GM19023 (cell line): ENCODE results near the gene PHYHIPL.
"Not testable (repeated sequence)": the region's sequence is repeated elsewhere in the genome, so short reads cannot be mapped to it uniquely, and the experiment has no call there.

ENCODE experiments used
- ATAC-seq: cut with Tn5 transposase; IDR thresholded peaks from one replicate; pipeline ENCODE4 v1.9.1; 2021; ENCODE audit warnings: mild to moderate bottlenecking, moderate library complexity; ENCODE audit not compliant: unreplicated experiment

Gene PHYHIPL

GRCh38 chr10:59190332-59190731 lies 13.9 kb downstream of the PHYHIPL start:
- no peak for ATAC-seq

DNA sequence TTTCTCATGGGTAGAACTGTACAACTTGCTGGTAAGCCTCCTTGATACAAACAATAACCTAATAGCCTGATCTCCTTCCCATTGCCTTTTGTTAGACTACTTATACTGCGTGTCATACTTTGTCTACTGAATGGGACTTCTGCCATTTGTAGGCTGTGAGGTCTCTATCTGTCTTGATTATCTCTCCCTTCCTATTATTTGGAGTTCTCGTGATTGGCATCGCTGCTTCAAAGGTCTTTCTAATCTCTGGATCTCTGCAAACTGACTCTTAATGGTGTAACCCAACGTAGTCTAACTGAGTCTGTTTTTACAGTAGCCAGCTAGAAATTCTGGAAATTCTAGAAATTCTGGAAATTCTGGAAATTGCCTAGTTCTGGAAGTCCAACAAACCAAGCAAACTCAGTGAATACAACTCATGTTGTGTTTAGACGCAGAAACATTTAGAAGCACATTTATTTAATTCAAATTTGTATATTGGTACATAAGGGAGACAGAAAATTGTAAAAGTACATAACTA lies 29.8 kb downstream of the PHYHIPL start:
- ATAC-seq: no peak

DNA sequence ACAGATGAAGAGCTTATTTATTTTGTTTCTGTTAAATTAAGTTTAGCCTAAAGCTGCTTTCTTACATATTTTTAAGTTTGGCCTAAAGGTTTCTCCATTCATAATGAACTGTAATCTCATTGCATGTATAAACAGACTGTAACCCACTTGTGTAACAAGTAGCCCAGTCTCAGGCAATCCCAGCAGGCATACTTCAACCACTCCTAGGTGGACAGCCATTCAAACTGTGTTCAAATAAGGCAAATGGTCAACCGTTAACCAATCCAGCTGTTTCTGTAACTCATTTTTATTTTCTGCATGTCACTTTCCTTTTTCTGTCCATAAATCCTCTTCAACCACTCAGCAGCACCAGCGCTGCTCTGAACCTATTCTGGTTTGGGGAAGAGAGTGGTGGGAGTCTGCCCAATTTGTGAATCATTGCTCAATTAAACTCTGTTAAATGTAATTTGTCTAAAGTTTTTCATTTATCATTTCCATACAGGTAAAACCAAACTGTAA lies 35.9 kb downstream of the PHYHIPL start:
- no peak for ATAC-seq

DNA sequence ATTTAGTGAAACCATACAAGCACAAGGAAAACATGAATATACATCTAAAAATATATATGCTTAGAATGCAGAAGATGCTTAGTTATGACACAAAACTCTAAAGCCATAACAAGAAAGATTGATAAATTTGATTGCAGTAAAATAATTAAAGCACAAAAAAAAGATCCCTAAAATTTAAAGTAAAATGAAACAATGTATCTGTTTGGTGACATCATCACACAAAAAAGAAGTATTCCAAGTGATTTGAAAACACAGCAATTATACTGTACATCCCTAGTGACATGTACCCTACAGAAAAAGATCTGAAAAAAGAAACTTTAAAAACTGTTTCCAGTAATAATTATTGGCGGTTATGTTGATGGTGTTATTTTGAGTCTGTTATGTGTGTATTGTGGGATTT lies 37.7 kb downstream of the PHYHIPL start:
- no peak for ATAC-seq

- no peak for ATAC-seq
Measured at GRCh38 chr10:59216178-59216869, 39.9 kb downstream of the PHYHIPL start.

- no peak for ATAC-seq
Measured at GRCh38 chr10:59222788-59223187, 46.3 kb downstream of the PHYHIPL start.

- not testable (repeated sequence) for ATAC-seq
Measured at GRCh38 chr10:59223597-59223996, 47.2 kb downstream of the PHYHIPL start.

- ATAC-seq: no peak
Measured at GRCh38 chr10:59225211-59225610, 48.8 kb downstream of the PHYHIPL start.

GRCh38 chr10:59227136-59227673 lies 50.8 kb downstream of the PHYHIPL start:
- no peak for ATAC-seq

GRCh38 chr10:59229441-59229840 lies 53.0 kb downstream of the PHYHIPL start:
- ATAC-seq: no peak

GRCh38 chr10:59234194-59234593 lies 57.8 kb downstream of the PHYHIPL start:
- no peak for ATAC-seq

DNA sequence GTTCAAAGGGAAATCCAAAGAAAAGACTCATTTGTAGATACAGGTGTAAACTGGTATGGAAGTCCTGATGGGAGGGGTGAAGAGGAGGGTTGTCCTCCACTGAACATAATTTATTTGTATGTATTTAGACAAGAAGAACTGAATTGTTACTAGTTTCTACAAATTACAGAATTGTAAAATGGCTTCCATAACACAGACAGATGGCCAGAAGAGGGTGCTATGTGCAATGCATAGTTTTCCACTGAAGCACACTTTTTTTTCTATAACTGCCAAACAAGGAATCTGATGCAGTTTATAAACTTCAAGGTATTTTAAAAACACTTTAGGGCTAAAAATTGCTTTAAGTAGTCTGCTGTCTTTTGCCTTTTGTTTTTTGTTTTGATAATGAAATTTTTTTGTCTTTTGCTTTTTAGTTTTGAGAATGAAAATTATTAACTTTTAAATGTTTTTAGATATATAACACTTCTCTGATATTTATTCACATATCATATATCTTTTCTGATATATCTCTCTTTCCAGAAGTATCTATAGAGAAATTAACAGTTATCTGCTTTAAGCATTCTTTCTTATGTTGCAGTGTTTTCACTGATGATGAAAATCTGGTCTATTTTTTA lies 58.5 kb downstream of the PHYHIPL start:
- ATAC-seq: no peak

DNA sequence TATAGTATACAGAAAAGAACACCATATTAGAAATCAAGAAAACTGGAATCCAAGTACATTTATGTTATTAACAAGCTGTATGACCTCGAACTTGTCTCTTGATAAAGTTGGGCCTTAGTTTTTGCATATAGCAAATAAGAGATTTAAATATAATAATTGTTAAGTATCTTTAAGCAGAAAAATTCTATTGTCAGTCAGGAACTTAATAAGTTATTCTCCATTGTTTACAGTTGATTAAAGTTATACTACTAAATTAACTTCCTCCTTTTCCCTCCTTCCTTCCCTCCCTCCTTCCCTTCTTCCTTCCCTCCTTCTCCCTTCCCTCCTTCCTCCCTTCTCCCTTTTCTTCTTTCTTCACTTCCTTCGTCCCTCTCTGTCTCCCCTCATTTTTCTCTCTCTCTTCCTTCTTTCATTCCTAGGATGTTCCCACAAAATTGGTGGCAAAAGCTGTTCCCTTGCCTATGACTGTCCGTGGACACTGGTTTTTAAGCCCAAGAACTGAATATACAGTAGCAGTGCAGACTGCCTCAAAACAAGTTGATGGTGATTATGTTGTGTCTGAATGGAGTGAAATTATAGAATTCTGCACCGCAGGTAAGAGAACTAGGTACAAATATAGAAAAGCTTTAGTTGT lies 59.7 kb downstream of the PHYHIPL start:
- no peak for ATAC-seq

DNA sequence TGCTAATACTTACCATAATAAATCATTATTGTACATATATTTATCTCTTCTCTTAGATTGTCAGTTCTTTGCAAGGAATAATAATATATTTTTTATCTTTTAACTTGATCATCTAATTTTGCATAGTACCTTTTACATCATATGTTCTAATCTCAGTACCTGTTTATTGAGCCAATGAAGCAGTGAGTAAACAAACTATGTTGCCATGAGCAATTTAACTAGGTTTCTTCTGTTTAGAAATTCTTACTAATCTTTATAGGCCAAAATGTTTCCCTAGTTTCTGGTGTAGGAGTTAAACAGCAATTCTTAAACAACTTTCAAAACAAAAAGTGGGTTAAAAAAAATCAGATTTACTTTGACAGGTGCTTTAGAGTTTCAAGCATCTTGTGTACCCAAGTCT lies 61.3 kb downstream of the PHYHIPL start:
- no peak for ATAC-seq

GRCh38 chr10:59239108-59239507 lies 62.7 kb downstream of the PHYHIPL start:
- not testable (repeated sequence) for ATAC-seq

- ATAC-seq: no peak
Measured at GRCh38 chr10:59240582-59241183, 64.2 kb downstream of the PHYHIPL start.

DNA sequence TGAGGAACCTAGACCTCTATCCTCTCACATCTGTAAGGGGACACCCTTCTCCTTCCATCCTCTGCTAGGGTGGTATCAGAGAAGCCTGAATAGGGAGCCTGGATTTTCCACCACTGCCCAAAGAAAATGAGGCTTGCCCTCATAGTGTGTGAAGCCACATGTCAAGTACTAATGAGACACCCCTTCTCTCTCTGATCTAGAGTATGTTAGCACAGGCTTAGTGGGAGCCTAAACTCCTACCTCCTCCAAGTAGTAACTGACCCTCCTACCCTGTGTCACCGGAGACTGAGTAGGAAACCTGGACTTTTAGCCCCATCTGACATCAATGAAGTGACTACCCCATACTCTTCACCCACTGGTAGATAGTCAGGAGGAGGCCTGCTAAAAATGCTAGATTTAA lies 65.6 kb downstream of the PHYHIPL start:
- no peak for ATAC-seq

- no peak for ATAC-seq
Measured at GRCh38 chr10:59242991-59243390, 66.5 kb downstream of the PHYHIPL start.

DNA sequence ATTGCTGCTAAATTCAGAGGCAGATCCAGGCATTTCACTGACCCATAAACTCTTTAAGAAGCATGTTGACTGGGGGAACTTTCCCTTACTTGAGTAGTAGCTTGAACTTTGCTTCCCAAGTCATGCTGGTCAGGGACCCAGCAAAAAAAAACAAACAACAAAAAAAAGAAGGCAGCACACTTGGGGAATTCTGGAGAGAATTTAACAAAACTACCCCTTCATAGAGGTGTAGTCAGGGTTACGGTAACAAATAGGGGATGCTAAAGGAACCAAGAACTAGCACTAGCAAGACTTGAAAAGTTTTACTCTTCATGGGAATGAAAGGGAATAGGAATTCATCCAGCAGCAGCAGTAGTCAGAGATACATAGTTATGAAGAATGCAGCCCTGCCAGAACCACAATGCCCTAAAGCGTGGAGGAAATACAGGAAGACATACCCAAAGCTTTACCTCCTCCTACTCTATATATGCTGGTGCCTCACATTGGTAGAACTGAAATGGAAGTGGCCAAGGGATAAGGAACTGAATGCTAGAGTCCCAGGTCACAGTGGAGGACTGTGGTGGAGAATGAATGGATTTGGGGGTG lies 67.3 kb downstream of the PHYHIPL start:
- ATAC-seq: no peak

- no peak for ATAC-seq
Measured at GRCh38 chr10:59244871-59245270, 68.4 kb downstream of the PHYHIPL start.

DNA sequence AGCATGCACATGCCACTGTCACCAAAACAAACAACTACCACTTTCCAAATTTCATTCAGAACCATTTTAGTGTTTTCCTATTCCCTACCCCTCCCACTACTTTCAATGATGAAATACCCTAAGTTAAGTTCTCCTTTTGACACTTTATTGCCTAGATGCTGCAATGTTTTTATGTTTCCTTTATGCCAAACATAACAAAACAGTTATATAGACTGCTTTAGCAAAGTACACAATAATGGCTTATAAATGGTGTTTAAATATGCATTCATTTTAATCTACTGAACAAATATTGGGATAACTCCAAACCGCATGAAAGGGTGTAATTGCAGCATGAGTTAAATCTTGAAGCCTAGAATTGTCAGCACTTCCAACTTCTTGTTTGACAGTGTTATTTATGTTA lies 69.2 kb downstream of the PHYHIPL start:
- ATAC-seq: no peak
